Suprapubic skin (tissue), 4 donors: Measurements from ENCODE around the gene PTPRN2. TPM values are rescaled to one million over a fixed set of nuclear protein-coding genes. Genes with fewer than 3 reads are reported as not detected.

Experiments used
- DNase-seq, 2 donors: peaks; one replicate each; pipeline ENCODE4 v3.0.0-alpha.2; 2019; ENCODE audit warnings: low spot score in 2 of 2
- H3K27ac ChIP-seq: fragments of 200-600 bp; sonication (generic); one replicate; pipeline ENCODE4 v1.5.1; 2019
- H3K27me3 ChIP-seq: fragments of 200-600 bp; sonication (generic); one replicate; pipeline ENCODE4 v1.5.1; 2019
- H3K36me3 ChIP-seq: fragments of 200-600 bp; sonication (generic); one replicate; pipeline ENCODE4 v1.5.1; 2019
- H3K4me1 ChIP-seq: fragments of 200-600 bp; sonication (generic); one replicate; pipeline ENCODE4 v1.5.1; 2019
- H3K4me3 ChIP-seq: fragments of 200-600 bp; sonication (generic); one replicate; pipeline ENCODE4 v1.5.1; 2019; ENCODE audit warnings: mild to moderate bottlenecking
- H3K9me3 ChIP-seq: fragments of 200-600 bp; sonication (generic); one replicate; pipeline ENCODE4 v1.5.1; 2019
- CTCF ChIP-seq, 2 donors: fragments of 200-600 bp in 1 of 2; fragments of 450-650 bp in 1 of 2; sonication (generic) in 1 of 2; IDR thresholded peaks; one replicate each; pipeline ENCODE4 v1.5.1; 2016 to 2019; ENCODE audit warnings: antibody characterized with exemption in 2 of 2, mild to moderate bottlenecking in 1 of 2, moderate library complexity in 1 of 2
- EP300 ChIP-seq: sonication (generic); formaldehyde crosslinking; IDR thresholded peaks from one replicate; pipeline ENCODE4 v1.6.1; 2017; ENCODE audit warnings: antibody characterized with exemption
- POLR2A ChIP-seq, 2 donors: fragments of 450-650 bp; IDR thresholded peaks; one replicate each; pipeline ENCODE4 v1.6.1; 2017; ENCODE audit warnings: antibody characterized with exemption in 2 of 2, mild to moderate bottlenecking in 2 of 2, moderate library complexity in 2 of 2
- POLR2AphosphoS5 ChIP-seq, 3 donors: sonication (generic); formaldehyde crosslinking; IDR thresholded peaks; one replicate each; pipeline ENCODE4 v1.6.1; 2017; ENCODE audit warnings: antibody characterized with exemption in 3 of 3
- WGBS: methylation state at CpG from one replicate; pipeline ENCODE4 v1.1.5; 2018; 5-methylcytosine and 5-hydroxymethylcytosine counted together
- total RNA-seq, 4 donors: library from RNA; depleted of rRNA; stranded (reverse); fragments of >200 nt; gene quantifications; one replicate each; pipeline ENCODE4 v1.1.0, GENCODE V29; 2016

Gene PTPRN2
- total RNA-seq, 4 donors from 2014 or later: 0.23 to 1.8 (median 1.3) TPM

GRCh38 chr7:157686285-157686894, 901.2 kb downstream of the PTPRN2 start:
- peak in 1 of 2 donors; percentile 43 for DNase-seq
- H3K4me3 ChIP-seq: no peak overlapping the region
- no peaks in the 10 kb centered on the region for H3K9me3 ChIP-seq
- H3K27me3 ChIP-seq: peaks cover 99% of the 10 kb centered on the region
- 20% methylated on average over 13 of the region's 13 CpGs for WGBS
- TF ChIP-seq EP300: no peak
- TF ChIP-seq CTCF (IDR thresholded peaks at IDR 0.05): no peak
- TF ChIP-seq POLR2AphosphoS5 (IDR thresholded peaks at IDR 0.05): no peak
- TF ChIP-seq POLR2A (IDR thresholded peaks at IDR 0.05): no peak
- no peak overlapping the region for H3K27ac ChIP-seq
- peaks cover 42% of the 10 kb centered on the region for H3K4me1 ChIP-seq
- H3K36me3 ChIP-seq: no peaks in the 10 kb centered on the region

DNA sequence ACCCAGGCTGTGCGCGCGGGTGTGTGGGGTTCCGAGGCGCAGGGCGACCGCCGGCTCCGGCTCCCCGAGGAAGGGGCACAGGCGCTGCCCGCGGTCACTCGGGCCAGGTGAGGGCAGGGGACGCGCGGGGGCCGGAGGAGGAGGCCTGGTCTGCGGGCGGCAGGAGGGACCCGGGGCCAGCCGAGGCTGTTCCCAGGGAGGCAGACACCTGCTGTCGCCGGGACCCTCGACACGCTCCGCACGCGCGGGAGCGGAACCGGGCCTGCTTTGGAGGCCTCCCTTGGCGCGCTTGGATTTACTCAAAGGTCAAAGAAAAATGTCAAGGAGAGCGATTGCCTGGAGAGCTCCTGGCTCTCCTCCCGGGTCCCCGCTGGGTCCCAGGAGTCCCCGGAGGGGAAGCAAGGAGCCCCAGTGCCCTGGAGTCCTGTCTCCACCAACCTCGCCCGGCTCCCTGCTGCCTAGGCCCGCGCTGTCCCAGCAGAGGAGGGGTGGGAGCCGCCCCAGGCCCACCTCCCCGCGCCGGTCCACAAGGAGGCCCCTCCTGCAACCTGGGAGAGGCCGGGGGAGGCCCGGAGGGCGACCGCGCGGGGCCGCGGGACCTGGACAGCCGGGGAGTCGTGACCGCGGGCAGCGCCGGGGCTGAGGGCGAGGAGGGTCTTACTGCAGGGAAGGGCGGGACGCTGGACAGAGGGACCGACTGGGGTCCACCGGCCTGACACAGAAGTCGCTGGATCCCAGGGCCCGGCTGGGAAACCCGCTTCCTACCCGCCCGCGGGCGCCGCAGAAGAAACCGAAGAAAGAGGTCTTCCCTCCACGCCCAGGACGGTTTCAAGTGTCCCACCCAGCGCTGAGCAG, 902.0 kb downstream of the PTPRN2 start:
- no peaks in the 10 kb centered on the region for H3K9me3 ChIP-seq
- WGBS: 23% methylated on average over 16 of the region's 77 CpGs
- H3K4me1 ChIP-seq: peaks cover 36% of the 10 kb centered on the region
- peaks cover 99% of the 10 kb centered on the region for H3K27me3 ChIP-seq
- peak; percentile 50 to 77 for DNase-seq
- H3K4me3 ChIP-seq: peak overlapping the region; percentile 17
- H3K36me3 ChIP-seq: no peaks in the 10 kb centered on the region
- TF ChIP-seq POLR2AphosphoS5 (IDR thresholded peaks at IDR 0.05): no peak
- TF ChIP-seq CTCF (IDR thresholded peaks at IDR 0.05): no peak
- no peak for TF ChIP-seq EP300
- TF ChIP-seq POLR2A (IDR thresholded peaks at IDR 0.05): no peak
- no peak overlapping the region for H3K27ac ChIP-seq

GRCh38 chr7:157684909-157685429, 902.7 kb downstream of the PTPRN2 start:
- peak; percentile 22 to 67 for DNase-seq
- no CpG with 5 or more reads among the region's 72 CpGs for WGBS

DNA sequence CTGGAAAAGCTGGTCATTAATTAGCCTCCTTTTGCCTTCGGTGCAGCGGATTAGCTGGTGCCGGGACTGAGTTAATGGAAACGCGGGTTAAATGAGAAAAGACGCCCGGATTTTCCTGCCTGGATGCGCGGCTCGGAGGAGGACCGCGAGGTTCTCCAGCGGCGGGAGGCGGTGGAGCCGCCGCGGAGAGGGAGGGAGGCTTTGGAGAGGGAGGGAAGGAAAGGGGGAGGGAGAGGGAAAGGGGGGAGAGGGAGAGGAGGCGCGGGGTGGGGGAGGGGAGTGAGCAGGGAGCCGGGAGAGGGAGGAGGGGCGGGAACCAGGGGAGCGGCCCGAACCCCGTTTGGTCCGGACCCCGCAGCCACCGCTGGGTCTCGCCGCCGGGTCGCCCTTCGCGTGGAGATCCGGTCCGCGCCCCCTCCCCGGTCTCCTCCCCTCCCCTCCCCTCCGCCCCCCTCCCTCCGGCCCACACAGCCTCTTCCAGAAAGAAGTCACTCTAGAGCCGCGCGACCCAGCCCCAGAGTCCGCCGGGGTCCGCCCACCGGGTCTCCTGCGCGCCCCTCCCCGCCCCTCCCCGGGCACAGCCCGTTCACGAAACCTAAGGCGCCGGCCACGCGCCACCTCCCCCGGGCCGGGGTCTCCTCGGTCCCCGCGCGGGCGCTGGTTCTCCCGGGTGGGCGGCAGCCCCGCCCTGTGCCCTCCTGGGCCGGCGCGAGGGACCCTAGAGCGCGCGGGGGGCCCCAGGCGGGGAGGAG, 903.3 kb downstream of the PTPRN2 start:
- H3K36me3 ChIP-seq: no peaks in the 10 kb centered on the region
- peaks cover 99% of the 10 kb centered on the region for H3K27me3 ChIP-seq
- WGBS: 1% methylated on average over 47 of the region's 74 CpGs
- TF ChIP-seq POLR2A (IDR thresholded peaks at IDR 0.05): no peak
- no peak for TF ChIP-seq EP300
- no peak for TF ChIP-seq POLR2AphosphoS5 (IDR thresholded peaks at IDR 0.05)
- peak in 1 of 2 donors; percentile 45 for DNase-seq
- no peak overlapping the region for H3K27ac ChIP-seq
- H3K4me3 ChIP-seq: peak overlapping the region; percentile 17
- no peaks in the 10 kb centered on the region for H3K9me3 ChIP-seq
- H3K4me1 ChIP-seq: peaks cover 23% of the 10 kb centered on the region

More at GRCh38 chr7:157684909-157685429, 902.7 kb downstream of the PTPRN2 start:
- TF ChIP-seq POLR2AphosphoS5 (IDR thresholded peaks at IDR 0.05) (no peak), EP300 (no peak), POLR2A (IDR thresholded peaks at IDR 0.05) (no peak), CTCF (IDR thresholded peaks at IDR 0.05) (no peak)
- no peak overlapping the region for H3K27ac ChIP-seq
- H3K36me3 ChIP-seq: no peaks in the 10 kb centered on the region
- H3K9me3 ChIP-seq: no peaks in the 10 kb centered on the region
- H3K4me3 ChIP-seq: peak overlapping the region; percentile 17
- peaks cover 99% of the 10 kb centered on the region for H3K27me3 ChIP-seq
- peaks cover 30% of the 10 kb centered on the region for H3K4me1 ChIP-seq

GRCh38 chr7:157683747-157684156, 903.9 kb downstream of the PTPRN2 start:
- Histone ChIP-seq H3K27me3 (peaks cover 97% of the 10 kb centered on the region), H3K4me3 (peak overlapping the region; percentile 17)
- peak in 1 of 2 donors; percentile 43 for DNase-seq

More at GRCh38 chr7:157683747-157684156, 903.9 kb downstream of the PTPRN2 start:
- H3K4me1 ChIP-seq: peaks cover 17% of the 10 kb centered on the region
- no peaks in the 10 kb centered on the region for H3K9me3 ChIP-seq
- 15% methylated on average over 20 of the region's 20 CpGs for WGBS
- no peaks in the 10 kb centered on the region for H3K36me3 ChIP-seq
- no peak overlapping the region for H3K27ac ChIP-seq
- TF ChIP-seq EP300 (no peak), POLR2AphosphoS5 (IDR thresholded peaks at IDR 0.05) (no peak), POLR2A (IDR thresholded peaks at IDR 0.05) (no peak), CTCF (IDR thresholded peaks at IDR 0.05) (no peak)
